Ovary (tissue), 9 donors: ENCODE measurements around the gene ADRM1. TPM values are rescaled to one million over a fixed set of nuclear protein-coding genes. Genes with fewer than 3 reads are reported as not detected.

ENCODE experiments used
- DNase-seq, 5 donors: peaks; one replicate each; pipeline ENCODE4 v3.0.0-alpha.2; 2019 to 2020
- H3K27ac ChIP-seq, 2 donors: fragments of 200-600 bp; one replicate each; pipeline versions ENCODE4 v1.5.1 to v1.8.0; 2019 to 2022
- H3K27me3 ChIP-seq: fragments of 200-600 bp; one replicate; pipeline ENCODE4 v1.8.0; 2022
- H3K36me3 ChIP-seq: fragments of 200-600 bp; sonication (generic); one replicate; pipeline ENCODE4 v1.5.1; 2019
- H3K4me1 ChIP-seq: one replicate; pipeline ENCODE4 v1.8.1; 2013; ENCODE audit warnings: mild to moderate bottlenecking, moderate library complexity; ENCODE audit not compliant: insufficient read depth
- H3K4me3 ChIP-seq: fragments of 200-600 bp; sonication (generic); one replicate; pipeline ENCODE4 v1.5.1; 2017
- H3K9me3 ChIP-seq, 2 donors: fragments of 200-600 bp in 1 of 2; sonication (generic) in 1 of 2; one replicate each; pipeline versions ENCODE4 v1.5.1 to v1.8.1; 2013 to 2019; ENCODE audit warnings: mild to moderate bottlenecking in 1 of 2, moderate library complexity in 1 of 2
- EP300 ChIP-seq: sonication (generic); formaldehyde crosslinking; IDR thresholded peaks from one replicate; pipeline ENCODE4 v1.6.1; 2017; ENCODE audit warnings: antibody characterized with exemption
- POLR2A ChIP-seq: fragments of 450-650 bp; IDR thresholded peaks from one replicate; pipeline ENCODE4 v1.6.1; 2017; ENCODE audit warnings: antibody characterized with exemption, mild to moderate bottlenecking, moderate library complexity
- WGBS, 3 donors: extraction: QIAGEN DNeasy Blood & Tissue Kit in 1 of 3; methylation state at CpG; one replicate each; pipeline versions ENCODE4 v1.1.5 to v1.1.7; 2013 to 2017; 5-methylcytosine and 5-hydroxymethylcytosine counted together
- intact Hi-C, 4 donors: fragments of 100-400 bp; cut with DNase I; formaldehyde crosslinking; loops; one replicate each; pipeline versions ENCODE4 v1.11.0 to v1.15.1; 2022 to 2023
- polyA plus RNA-seq, 2 donors: library from polyadenylated mRNA; stranded (reverse); fragments of 200-250 nt in 1 of 2; fragments of 350-450 nt in 1 of 2; fragmentation: Illumina TruSeq in 1 of 2; extraction: RNeasy Lipid Tissue Mini Kit (QIAGEN cat#74804) in 1 of 2; gene quantifications; one replicate each; pipeline ENCODE4 v1.2.3, GENCODE V29; 2013 to 2014
- total RNA-seq, 7 donors: library from RNA; depleted of rRNA in 2 of 7; stranded (reverse); fragments of >200 nt in 2 of 7; fragmentation: NEBNext Ultra II Directional in 3 of 7; extraction: Animal tissue kit (Norgen Biotek cat#: 25700) in 3 of 7; gene quantifications; one replicate each; pipeline versions ENCODE4 v1.1.0 to v1.2.4, GENCODE V29; 2016 to 2023
- TF ChIP-seq, protein P1 (sequence below), 3 donors: fragments of 450-650 bp in 2 of 3; fragments of 200-600 bp in 1 of 3; IDR thresholded peaks; one replicate each; pipeline versions ENCODE4 v1.5.1 to v1.8.0; 2016 to 2022; ENCODE audit warnings: antibody characterized with exemption in 3 of 3, mild to moderate bottlenecking in 1 of 3
- donor health status: DM: no; HTN: no; CAD: no; lungs with moderate emphysema.
- donor health status: DM: no; HTN: no; CAD: no.
- donor health status: Bipolar disorder and iron deficiency.
- donor health status: DM: yes; HTN: yes; CAD: no.
- donor health status: DM: no; HTN: no; CAD: no.
- donor health status: DM: yes; HTN: yes; CAD: no.

ADRM1 gene
- total and polyA plus RNA-seq, 9 donors = 7.8 to 109 (median 55.2) TPM

- intact Hi-C loops = no loop called here
- H3K27ac ChIP-seq = no peak overlapping the region
- TF ChIP-seq POLR2A (no peak), EP300 (no peak)
- TF ChIP-seq, protein P1, sequence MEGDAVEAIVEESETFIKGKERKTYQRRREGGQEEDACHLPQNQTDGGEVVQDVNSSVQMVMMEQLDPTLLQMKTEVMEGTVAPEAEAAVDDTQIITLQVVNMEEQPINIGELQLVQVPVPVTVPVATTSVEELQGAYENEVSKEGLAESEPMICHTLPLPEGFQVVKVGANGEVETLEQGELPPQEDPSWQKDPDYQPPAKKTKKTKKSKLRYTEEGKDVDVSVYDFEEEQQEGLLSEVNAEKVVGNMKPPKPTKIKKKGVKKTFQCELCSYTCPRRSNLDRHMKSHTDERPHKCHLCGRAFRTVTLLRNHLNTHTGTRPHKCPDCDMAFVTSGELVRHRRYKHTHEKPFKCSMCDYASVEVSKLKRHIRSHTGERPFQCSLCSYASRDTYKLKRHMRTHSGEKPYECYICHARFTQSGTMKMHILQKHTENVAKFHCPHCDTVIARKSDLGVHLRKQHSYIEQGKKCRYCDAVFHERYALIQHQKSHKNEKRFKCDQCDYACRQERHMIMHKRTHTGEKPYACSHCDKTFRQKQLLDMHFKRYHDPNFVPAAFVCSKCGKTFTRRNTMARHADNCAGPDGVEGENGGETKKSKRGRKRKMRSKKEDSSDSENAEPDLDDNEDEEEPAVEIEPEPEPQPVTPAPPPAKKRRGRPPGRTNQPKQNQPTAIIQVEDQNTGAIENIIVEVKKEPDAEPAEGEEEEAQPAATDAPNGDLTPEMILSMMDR (IDR thresholded peaks at IDR 0.05) = no peak
- H3K27me3 ChIP-seq = no peaks in the 10 kb centered on the region
- peaks cover 3% of the 10 kb centered on the region for H3K4me1 ChIP-seq
- no peak for DNase-seq
- H3K36me3 ChIP-seq = no peaks in the 10 kb centered on the region
- 84 to 89% (median 87%) methylated on average over 36 of the region's 36 CpGs for WGBS, 3 donors
- no peaks in the 10 kb centered on the region for H3K9me3 ChIP-seq
- H3K4me3 ChIP-seq = no peak overlapping the region
Observed at GRCh38 chr20:62318400-62319345, 15.9 kb downstream of the ADRM1 start.

GRCh38 chr20:62319346-62319909, 16.6 kb downstream of the ADRM1 start:
- Histone ChIP-seq H3K27ac (no peak overlapping the region), H3K4me1 (peaks cover 3% of the 10 kb centered on the region), H3K4me3 (no peak overlapping the region), H3K9me3 (no peaks in the 10 kb centered on the region), H3K36me3 (no peaks in the 10 kb centered on the region), H3K27me3 (no peaks in the 10 kb centered on the region)
- WGBS, 3 donors = 75 to 79% (median 78%) methylated on average over 29 of the region's 29 CpGs
- TF ChIP-seq, protein P1 (IDR thresholded peaks at IDR 0.05) = no peak
- no peak for TF ChIP-seq EP300
- TF ChIP-seq POLR2A = no peak
- DNase-seq = no peak
- intact Hi-C loops = no loop called here

- WGBS, 3 donors = 81 to 83% (median 82%) methylated on average over 17 to 22 of the region's 22 CpGs
- H3K4me3 ChIP-seq = no peak overlapping the region
- no peak for TF ChIP-seq EP300
- TF ChIP-seq, protein P1 (IDR thresholded peaks at IDR 0.05) = no peak
- no peak for TF ChIP-seq POLR2A
- H3K27ac ChIP-seq = no peak overlapping the region
- H3K27me3 ChIP-seq = no peaks in the 10 kb centered on the region
- no peaks in the 10 kb centered on the region for H3K36me3 ChIP-seq
- intact Hi-C loops = no loop called here
- H3K9me3 ChIP-seq = no peaks in the 10 kb centered on the region
- peak in 1 of 5 donors; percentile 17 for DNase-seq
- peaks cover 3% of the 10 kb centered on the region for H3K4me1 ChIP-seq
Observed at GRCh38 chr20:62320581-62321354, 18.0 kb downstream of the ADRM1 start.

GRCh38 chr20:62321521-62321948, 18.7 kb downstream of the ADRM1 start:
- Histone ChIP-seq H3K27ac (no peak overlapping the region), H3K36me3 (no peaks in the 10 kb centered on the region), H3K4me1 (peaks cover 3% of the 10 kb centered on the region), H3K4me3 (no peak overlapping the region), H3K27me3 (no peaks in the 10 kb centered on the region), H3K9me3 (no peaks in the 10 kb centered on the region)
- intact Hi-C loops = no loop called here
- WGBS, 3 donors = 75 to 76% (median 76%) methylated on average over 6 to 7 of the region's 7 CpGs
- DNase-seq = no peak
- TF ChIP-seq EP300 = no peak
- no peak for TF ChIP-seq POLR2A
- TF ChIP-seq, protein P1 (IDR thresholded peaks at IDR 0.05) = no peak
